ENCODE results near the gene CRAMP1.
"Not testable (repeated sequence)": the region's sequence is repeated elsewhere in the genome, so short reads cannot be mapped to it uniquely, and the experiment has no call there.

CRAMP1 gene

GRCh38 chr16:1612320-1613111 lies at the start of gene CRAMP1:
Gene CRAMP1 (plus strand): TSS chr16:1612360. CDS start chr16:1614640, 2,280 bp downstream.
- peak in 1 of 3 donors; percentile 16 for DNase-seq (ENCODE audit: low read depth in 3 of 3, low spot score in 1 of 3)

GRCh38 chr16:1563786-1564185 lies 48.4 kb upstream of the CRAMP1 start:
- no peak for DNase-seq (ENCODE audit: low read depth in 3 of 3, low spot score in 1 of 3)

- no peak for DNase-seq (ENCODE audit: low read depth in 3 of 3, low spot score in 1 of 3)
Observed at GRCh38 chr16:1564325-1564724, 47.8 kb upstream of the CRAMP1 start.

- no peak for DNase-seq (ENCODE audit: low read depth in 3 of 3, low spot score in 1 of 3)
Observed at GRCh38 chr16:1565083-1565805, 46.9 kb upstream of the CRAMP1 start.

- DNase-seq (ENCODE audit: low read depth in 3 of 3, low spot score in 1 of 3), result no peak
Observed at GRCh38 chr16:1567988-1568387, 44.2 kb upstream of the CRAMP1 start.

- DNase-seq (ENCODE audit: low read depth in 3 of 3, low spot score in 1 of 3), result no peak
Observed at GRCh38 chr16:1571012-1571671, 41.0 kb upstream of the CRAMP1 start.

GRCh38 chr16:1572673-1573072 lies 39.5 kb upstream of the CRAMP1 start:
- no peak for DNase-seq (ENCODE audit: low read depth in 3 of 3, low spot score in 1 of 3)

GRCh38 chr16:1573301-1573700 lies 38.9 kb upstream of the CRAMP1 start:
- no peak for DNase-seq (ENCODE audit: low read depth in 3 of 3, low spot score in 1 of 3)

- DNase-seq (ENCODE audit: low read depth in 3 of 3, low spot score in 1 of 3), result no peak
Observed at GRCh38 chr16:1575578-1575977, 36.6 kb upstream of the CRAMP1 start.

GRCh38 chr16:1579214-1579613 lies 32.9 kb upstream of the CRAMP1 start:
- DNase-seq (ENCODE audit: low read depth in 3 of 3, low spot score in 1 of 3), result no peak

GRCh38 chr16:1580256-1580655 lies 31.9 kb upstream of the CRAMP1 start:
- DNase-seq (ENCODE audit: low read depth in 3 of 3, low spot score in 1 of 3), result no peak

GRCh38 chr16:1580956-1581355 lies 31.2 kb upstream of the CRAMP1 start:
- no peak for DNase-seq (ENCODE audit: low read depth in 3 of 3, low spot score in 1 of 3)

GRCh38 chr16:1581804-1582203 lies 30.4 kb upstream of the CRAMP1 start:
- no peak for DNase-seq (ENCODE audit: low read depth in 3 of 3, low spot score in 1 of 3)

GRCh38 chr16:1583180-1583579 lies 29.0 kb upstream of the CRAMP1 start:
- DNase-seq (ENCODE audit: low read depth in 3 of 3, low spot score in 1 of 3), result no peak

GRCh38 chr16:1584926-1585484 lies 27.2 kb upstream of the CRAMP1 start:
- DNase-seq (ENCODE audit: low read depth in 3 of 3, low spot score in 1 of 3), result no peak

- no peak for DNase-seq (ENCODE audit: low read depth in 3 of 3, low spot score in 1 of 3)
Observed at GRCh38 chr16:1590366-1590765, 21.8 kb upstream of the CRAMP1 start.

- no peak for DNase-seq (ENCODE audit: low read depth in 3 of 3, low spot score in 1 of 3)
Observed at GRCh38 chr16:1590930-1591705, 21.0 kb upstream of the CRAMP1 start.

- DNase-seq (ENCODE audit: low read depth in 3 of 3, low spot score in 1 of 3), result no peak
Observed at GRCh38 chr16:1592446-1592845, 19.7 kb upstream of the CRAMP1 start.

GRCh38 chr16:1595511-1595910 lies 16.6 kb upstream of the CRAMP1 start:
- DNase-seq (ENCODE audit: low read depth in 3 of 3, low spot score in 1 of 3), result not testable (repeated sequence)

- no peak for DNase-seq (ENCODE audit: low read depth in 3 of 3, low spot score in 1 of 3)
Observed at GRCh38 chr16:1596516-1596915, 15.6 kb upstream of the CRAMP1 start.

GRCh38 chr16:1597154-1597553 lies 15.0 kb upstream of the CRAMP1 start:
- DNase-seq (ENCODE audit: low read depth in 3 of 3, low spot score in 1 of 3), result no peak

Measured in stimulated activated CD4-positive, alpha-beta T cell treated with anti-CD3 and anti-CD28 coated beads, TNF-alpha, amount 100 ng/mL, for 1 hour (primary cell).